SK-N-SH (cell line): ENCODE results near the gene SLC38A2. TPM values are rescaled to one million over a fixed set of nuclear protein-coding genes. Genes with fewer than 3 reads are reported as not detected.

Experiments
- CTCF ChIA-PET: fragments of 300-600, 350-600 bp; formaldehyde crosslinking; extraction: SDS; loops from one replicate; lab custom pipeline; 2021; lab: Yijun Ruan, JAX
- POLR2A ChIA-PET: fragments of 350-600 bp; sonication (Branson Sonifier 250); formaldehyde crosslinking; extraction: SDS; loops from one replicate; lab custom pipeline; 2020; ENCODE audit warnings: antibody characterized with exemption, inconsistent platforms; lab: Yijun Ruan, JAX
- DNase-seq: peaks from one replicate; pipeline ENCODE4 v3.0.0; 2012
- H2AFZ ChIP-seq: fragments of 200-600 bp; sonication (generic); 2 replicates; pipeline ENCODE4 v1.8.1; 2016; ENCODE audit warnings: antibody characterized with exemption, mild to moderate bottlenecking, low read depth
- H3F3A ChIP-seq: fragments of 200-600 bp; sonication (generic); replicated peaks from 2 replicates; pipeline ENCODE3; 2016; ENCODE audit warnings: antibody characterized with exemption, mild to moderate bottlenecking; ENCODE audit not compliant: insufficient read depth
- H3K27ac ChIP-seq, 2 experiments: fragments of 200-500 bp in 1 of 2; fragments of 200-600 bp in 1 of 2; sonication (Bioruptor generic) in 1 of 2; sonication (generic), shearing (Covaris generic) in 1 of 2; 2 replicates each; pipeline versions ENCODE4 v1.5.1 to v1.6.1; 2014 to 2016; ENCODE audit warnings: low read depth in 2 of 2, inconsistent platforms in 1 of 2, low read length in 1 of 2, mild to moderate bottlenecking in 1 of 2, mixed read lengths in 1 of 2
- H3K27me3 ChIP-seq: fragments of 200-600 bp; sonication (generic), shearing (Covaris generic); 2 replicates; pipeline ENCODE4 v1.6.1; 2016; ENCODE audit warnings: mixed run types; ENCODE audit not compliant: insufficient read depth
- H3K36me3 ChIP-seq, 2 experiments: fragments of 200-500 bp in 1 of 2; fragments of 200-600 bp in 1 of 2; sonication (Bioruptor generic) in 1 of 2; sonication (generic) in 1 of 2; replicated peaks in 1 of 2; 2 replicates each; pipeline versions ENCODE3 to v1.5.1; 2014 to 2016; ENCODE audit warnings: low read length in 1 of 2, mild to moderate bottlenecking in 1 of 2; ENCODE audit not compliant: insufficient read depth in 2 of 2, control insufficient read depth in 1 of 2
- H3K4me1 ChIP-seq, 2 experiments: fragments of 200-500 bp in 1 of 2; fragments of 200-600 bp in 1 of 2; sonication (Bioruptor generic) in 1 of 2; sonication (generic), shearing (Covaris generic) in 1 of 2; 2 replicates each; pipeline versions ENCODE4 v1.5.1 to v1.6.1; 2014 to 2016; ENCODE audit warnings: low read depth in 1 of 2, low read length in 1 of 2, mixed run types in 1 of 2; ENCODE audit not compliant: insufficient read depth in 2 of 2, control insufficient read depth in 1 of 2
- H3K4me2 ChIP-seq: fragments of 200-600 bp; sonication (generic), shearing (Covaris generic); 2 replicates; pipeline ENCODE4 v1.6.1; 2017; ENCODE audit warnings: mixed run types
- H3K4me3 ChIP-seq, 2 experiments: fragments of 200-500 bp in 1 of 2; fragments of 200-600 bp in 1 of 2; sonication (Bioruptor generic) in 1 of 2; sonication (generic), shearing (Covaris generic) in 1 of 2; 2 replicates each; pipeline versions ENCODE4 v1.5.1 to v1.8.1; 2014 to 2016; ENCODE audit warnings: low read depth in 2 of 2, inconsistent platforms in 1 of 2, low read length in 1 of 2, mild to moderate bottlenecking in 1 of 2, mixed read lengths in 1 of 2, moderate library complexity in 1 of 2
- H3K79me2 ChIP-seq: fragments of 200-600 bp; sonication (generic); 2 replicates; pipeline ENCODE4 v1.8.1; 2017; ENCODE audit warnings: mild to moderate bottlenecking; ENCODE audit not compliant: insufficient read depth
- H3K9ac ChIP-seq: fragments of 200-600 bp; sonication (generic); 2 replicates; pipeline ENCODE4 v1.6.1; 2017; ENCODE audit warnings: mixed run types
- H3K9me2 ChIP-seq: fragments of 200-600 bp; sonication (generic); 2 replicates; pipeline ENCODE4 v1.6.1; 2017; ENCODE audit warnings: mixed run types
- H3K9me3 ChIP-seq: fragments of 200-600 bp; sonication (generic); 2 replicates; pipeline ENCODE4 v1.6.1; 2017; ENCODE audit warnings: mixed run types, mild to moderate bottlenecking, moderate library complexity
- H4K20me1 ChIP-seq: fragments of 200-600 bp; sonication (generic); 2 replicates; pipeline ENCODE4 v1.6.1; 2017; ENCODE audit warnings: mild to moderate bottlenecking, mixed run types; ENCODE audit not compliant: insufficient read depth
- FOXJ3 ChIP-seq: sonication (generic); formaldehyde crosslinking; IDR thresholded peaks from 2 replicates; pipeline ENCODE4 v1.5.1; 2020; ENCODE audit warnings: mild to moderate bottlenecking, missing genetic modification reagents
- GABPA ChIP-seq: IDR thresholded peaks from 2 replicates; pipeline ENCODE4 v1.4.0; 2012; ENCODE audit warnings: low read depth, mild to moderate bottlenecking
- MEF2A ChIP-seq: IDR thresholded peaks from 2 replicates; pipeline ENCODE4 v1.4.0; 2012; ENCODE audit warnings: low read depth, borderline replicate concordance
- MXI1 ChIP-seq: IDR thresholded peaks from 2 replicates; pipeline ENCODE4 v1.6.1; 2012; ENCODE audit warnings: mild to moderate bottlenecking, low read depth, low read length, improper control_type of control experiment
- NRF1 ChIP-seq: IDR thresholded peaks from 2 replicates; pipeline ENCODE4 v1.6.1; 2012; ENCODE audit warnings: low read depth, mild to moderate bottlenecking, low read length
- POLR2AphosphoS5 ChIP-seq: IDR thresholded peaks from 2 replicates; pipeline ENCODE4 v1.6.1; 2012; ENCODE audit warnings: low read depth, low read length
- RAD21 ChIP-seq: IDR thresholded peaks from 2 replicates; pipeline ENCODE4 v1.6.1; 2012; ENCODE audit warnings: mild to moderate bottlenecking, low read length
- RFX5 ChIP-seq: IDR thresholded peaks from 2 replicates; pipeline ENCODE4 v1.6.1; 2012; ENCODE audit warnings: mild to moderate bottlenecking, improper control_type of control experiment, low read length
- TAF1 ChIP-seq: IDR thresholded peaks from 2 replicates; pipeline ENCODE4 v1.6.1; 2012; ENCODE audit warnings: low read depth, mild to moderate bottlenecking, low read length, moderate library complexity, borderline replicate concordance
- YY1 ChIP-seq: IDR thresholded peaks from 2 replicates; pipeline ENCODE4 v1.4.0; 2012; ENCODE audit warnings: low read depth, mild to moderate bottlenecking
- WGBS: methylation state at CpG from one replicate; pipeline ENCODE4 v1.1.6; 2017; ENCODE audit warnings: low lambda C conversion rate; 5-methylcytosine and 5-hydroxymethylcytosine counted together
- polyA plus RNA-seq, 3 experiments: library from polyadenylated mRNA; depleted of rRNA; stranded (reverse); fragments of >200 nt; gene quantifications; 2 replicates each; pipeline ENCODE4 v1.2.3, GENCODE V29; 2012
- TF ChIP-seq, protein P1 (sequence below): fragments of 150-350 bp; IDR thresholded peaks from 2 replicates; pipeline ENCODE4 v1.6.1; 2016; ENCODE audit warnings: mild to moderate bottlenecking, low read depth, low read length
- TF ChIP-seq, protein P2 (sequence below): fragments of 200-600 bp; sonication (generic); IDR thresholded peaks from 2 replicates; pipeline ENCODE4 v1.6.1; 2017; ENCODE audit warnings: antibody characterized with exemption, mild to moderate bottlenecking, moderate library complexity
- TF ChIP-seq, protein P3 (sequence below): IDR thresholded peaks from 2 replicates; pipeline ENCODE4; 2012
- TF ChIP-seq, protein P4 (sequence below): IDR thresholded peaks from 2 replicates; pipeline ENCODE4 v1.4.0; 2012; ENCODE audit warnings: low read depth
- TF ChIP-seq, protein P5 (sequence below): IDR thresholded peaks from 2 replicates; pipeline ENCODE4 v1.4.0; 2012; ENCODE audit warnings: low read depth, borderline replicate concordance

Gene SLC38A2
- polyA plus RNA-seq, 1 of the 3 experiments (the other 2 are of a cell fraction), result 135 TPM

DNA sequence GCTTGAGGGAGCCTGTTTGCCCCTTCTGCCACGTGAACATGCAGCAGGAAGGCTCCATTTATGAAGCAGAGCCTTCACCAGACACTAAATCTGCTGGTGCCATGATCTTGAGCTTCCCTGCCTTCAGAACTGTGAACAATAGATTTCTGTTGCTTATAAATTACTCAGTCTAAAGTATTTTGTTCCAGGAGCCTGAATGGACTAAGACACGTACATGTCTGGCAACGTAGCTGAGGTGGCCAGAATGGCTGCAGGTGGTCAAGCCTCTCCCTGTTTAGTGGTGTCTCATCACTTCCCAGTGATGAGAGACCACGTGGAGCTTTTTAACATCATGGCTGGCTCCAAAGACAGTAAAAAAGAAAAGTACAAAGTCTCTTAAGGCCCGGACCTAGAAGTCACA is 32.2 kb upstream of the SLC38A2 start:
- H3K4me2 ChIP-seq, result peak overlapping the region; percentile 41
- no peak for DNase-seq
- no peaks in the 10 kb centered on the region for H4K20me1 ChIP-seq
- H3K9me2 ChIP-seq, result no peaks in the 10 kb centered on the region
- peak overlapping the region in 1 of 2 experiments; percentile 88; a peak in 2 of 4 replicates for H3K27ac ChIP-seq
- H3K36me3 ChIP-seq, result no peaks in the 10 kb centered on the region
- H3K79me2 ChIP-seq, result no peaks in the 10 kb centered on the region
- 79% methylated on average over 5 of the region's 5 CpGs for WGBS
- ChIA-PET POLR2A (no interaction called here), CTCF (no interaction called here)
- TF ChIP-seq NRF1, result no peak
- TF ChIP-seq POLR2AphosphoS5, result no peak
- no peak for TF ChIP-seq TAF1
- no peak for TF ChIP-seq MEF2A
- TF ChIP-seq, protein P1, sequence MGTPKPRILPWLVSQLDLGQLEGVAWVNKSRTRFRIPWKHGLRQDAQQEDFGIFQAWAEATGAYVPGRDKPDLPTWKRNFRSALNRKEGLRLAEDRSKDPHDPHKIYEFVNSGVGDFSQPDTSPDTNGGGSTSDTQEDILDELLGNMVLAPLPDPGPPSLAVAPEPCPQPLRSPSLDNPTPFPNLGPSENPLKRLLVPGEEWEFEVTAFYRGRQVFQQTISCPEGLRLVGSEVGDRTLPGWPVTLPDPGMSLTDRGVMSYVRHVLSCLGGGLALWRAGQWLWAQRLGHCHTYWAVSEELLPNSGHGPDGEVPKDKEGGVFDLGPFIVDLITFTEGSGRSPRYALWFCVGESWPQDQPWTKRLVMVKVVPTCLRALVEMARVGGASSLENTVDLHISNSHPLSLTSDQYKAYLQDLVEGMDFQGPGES, result no peak
- no peak for TF ChIP-seq YY1
- no peak for TF ChIP-seq RFX5
- no peak for TF ChIP-seq MXI1
- TF ChIP-seq GABPA, result no peak
- no peak for TF ChIP-seq FOXJ3 (CRISPR knock-in tag)
- TF ChIP-seq, protein P2, sequence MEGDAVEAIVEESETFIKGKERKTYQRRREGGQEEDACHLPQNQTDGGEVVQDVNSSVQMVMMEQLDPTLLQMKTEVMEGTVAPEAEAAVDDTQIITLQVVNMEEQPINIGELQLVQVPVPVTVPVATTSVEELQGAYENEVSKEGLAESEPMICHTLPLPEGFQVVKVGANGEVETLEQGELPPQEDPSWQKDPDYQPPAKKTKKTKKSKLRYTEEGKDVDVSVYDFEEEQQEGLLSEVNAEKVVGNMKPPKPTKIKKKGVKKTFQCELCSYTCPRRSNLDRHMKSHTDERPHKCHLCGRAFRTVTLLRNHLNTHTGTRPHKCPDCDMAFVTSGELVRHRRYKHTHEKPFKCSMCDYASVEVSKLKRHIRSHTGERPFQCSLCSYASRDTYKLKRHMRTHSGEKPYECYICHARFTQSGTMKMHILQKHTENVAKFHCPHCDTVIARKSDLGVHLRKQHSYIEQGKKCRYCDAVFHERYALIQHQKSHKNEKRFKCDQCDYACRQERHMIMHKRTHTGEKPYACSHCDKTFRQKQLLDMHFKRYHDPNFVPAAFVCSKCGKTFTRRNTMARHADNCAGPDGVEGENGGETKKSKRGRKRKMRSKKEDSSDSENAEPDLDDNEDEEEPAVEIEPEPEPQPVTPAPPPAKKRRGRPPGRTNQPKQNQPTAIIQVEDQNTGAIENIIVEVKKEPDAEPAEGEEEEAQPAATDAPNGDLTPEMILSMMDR, result no peak
- TF ChIP-seq, protein P3, sequence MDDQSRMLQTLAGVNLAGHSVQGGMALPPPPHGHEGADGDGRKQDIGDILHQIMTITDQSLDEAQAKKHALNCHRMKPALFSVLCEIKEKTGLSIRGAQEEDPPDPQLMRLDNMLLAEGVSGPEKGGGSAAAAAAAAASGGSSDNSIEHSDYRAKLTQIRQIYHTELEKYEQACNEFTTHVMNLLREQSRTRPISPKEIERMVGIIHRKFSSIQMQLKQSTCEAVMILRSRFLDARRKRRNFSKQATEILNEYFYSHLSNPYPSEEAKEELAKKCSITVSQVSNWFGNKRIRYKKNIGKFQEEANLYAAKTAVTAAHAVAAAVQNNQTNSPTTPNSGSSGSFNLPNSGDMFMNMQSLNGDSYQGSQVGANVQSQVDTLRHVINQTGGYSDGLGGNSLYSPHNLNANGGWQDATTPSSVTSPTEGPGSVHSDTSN, result no peak
- TF ChIP-seq RAD21, result no peak
- TF ChIP-seq, protein P4, sequence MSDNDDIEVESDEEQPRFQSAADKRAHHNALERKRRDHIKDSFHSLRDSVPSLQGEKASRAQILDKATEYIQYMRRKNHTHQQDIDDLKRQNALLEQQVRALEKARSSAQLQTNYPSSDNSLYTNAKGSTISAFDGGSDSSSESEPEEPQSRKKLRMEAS, result no peak
- TF ChIP-seq, protein P5, sequence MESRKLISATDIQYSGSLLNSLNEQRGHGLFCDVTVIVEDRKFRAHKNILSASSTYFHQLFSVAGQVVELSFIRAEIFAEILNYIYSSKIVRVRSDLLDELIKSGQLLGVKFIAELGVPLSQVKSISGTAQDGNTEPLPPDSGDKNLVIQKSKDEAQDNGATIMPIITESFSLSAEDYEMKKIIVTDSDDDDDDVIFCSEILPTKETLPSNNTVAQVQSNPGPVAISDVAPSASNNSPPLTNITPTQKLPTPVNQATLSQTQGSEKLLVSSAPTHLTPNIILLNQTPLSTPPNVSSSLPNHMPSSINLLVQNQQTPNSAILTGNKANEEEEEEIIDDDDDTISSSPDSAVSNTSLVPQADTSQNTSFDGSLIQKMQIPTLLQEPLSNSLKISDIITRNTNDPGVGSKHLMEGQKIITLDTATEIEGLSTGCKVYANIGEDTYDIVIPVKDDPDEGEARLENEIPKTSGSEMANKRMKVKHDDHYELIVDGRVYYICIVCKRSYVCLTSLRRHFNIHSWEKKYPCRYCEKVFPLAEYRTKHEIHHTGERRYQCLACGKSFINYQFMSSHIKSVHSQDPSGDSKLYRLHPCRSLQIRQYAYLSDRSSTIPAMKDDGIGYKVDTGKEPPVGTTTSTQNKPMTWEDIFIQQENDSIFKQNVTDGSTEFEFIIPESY, result no peak
- H3K4me1 ChIP-seq, result peaks cover 3 to 29% of the 10 kb centered on the region in 2 experiments
- no peak overlapping the region for H2AFZ ChIP-seq
- no peak overlapping the region for H3K9ac ChIP-seq
- peaks cover 33% of the 10 kb centered on the region for H3F3A ChIP-seq
- H3K4me3 ChIP-seq, result no peak overlapping the region
- H3K27me3 ChIP-seq, result no peaks in the 10 kb centered on the region
- no peaks in the 10 kb centered on the region for H3K9me3 ChIP-seq
